Measurements from ENCODE around the gene FAM120A. TPM values are rescaled to one million over a fixed set of nuclear protein-coding genes. Genes with fewer than 3 reads are reported as not detected.
A peak's percentile ranks its signal among the peaks of the same experiment; 100 is the strongest.

The FAM120A gene
- total and polyA plus RNA-seq, 7 donors = 37.9 to 126 (median 70.1) TPM

DNA sequence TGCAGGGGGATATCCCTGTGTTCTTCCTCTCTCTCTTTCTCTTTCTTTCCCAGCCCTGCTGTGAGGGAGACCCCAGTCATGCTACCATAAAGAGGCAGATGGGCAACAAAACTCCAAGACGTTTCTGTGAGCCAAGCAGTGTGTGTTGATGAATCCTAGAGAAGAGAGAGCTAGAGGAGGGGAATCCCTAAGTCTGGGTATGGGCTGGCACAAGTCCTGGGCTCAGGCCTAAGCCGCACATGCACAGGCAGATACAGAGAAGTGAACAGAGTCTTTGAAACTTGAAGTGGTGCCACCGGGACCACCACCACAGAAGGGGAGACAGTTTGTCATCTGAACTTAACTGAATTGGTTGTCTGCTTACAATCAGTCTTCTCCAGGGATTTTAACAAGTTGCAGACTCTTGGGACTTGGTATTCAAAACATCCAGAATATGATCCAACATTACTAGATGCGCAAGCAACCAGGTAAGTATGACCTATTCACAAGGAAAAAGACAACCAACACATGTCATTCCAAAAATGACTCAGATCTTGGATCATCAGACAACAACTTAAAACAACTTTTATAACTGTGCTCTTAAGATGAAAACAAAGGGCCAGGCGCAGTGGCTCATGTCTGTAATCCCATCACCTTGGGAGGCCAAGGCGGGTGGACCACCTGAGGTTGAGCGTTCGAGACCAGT is 10.4 kb upstream of the FAM120A start:
- ATAC-seq (no peak), DNase-seq (no peak)
- Histone ChIP-seq H3K36me3 (ENCODE audit: insufficient read depth in 1 of 2, low read depth in 1 of 2) (peaks cover 4 to 10% of the 10 kb centered on the region in 2 donors), H3K9me3 (no peaks in the 10 kb centered on the region), H3K27me3 (ENCODE audit: insufficient read depth in 3 of 3, low read length in 2 of 3) (no peaks in the 10 kb centered on the region), H3K4me3 (no peak overlapping the region), H3K4me1 (no peaks in the 10 kb centered on the region), H3K27ac (no peak overlapping the region)
- intact Hi-C loops (cut with DNase I) = no loop called here
- 87 to 93% (median 93%) methylated on average over 8 of the region's 8 CpGs for WGBS, 3 donors
- no peak for TF ChIP-seq CTCF (IDR thresholded peaks at IDR 0.05)

GRCh38 chr9:93446073-93446472 is 5.4 kb upstream of the FAM120A start:
- WGBS, 3 donors = 65 to 77% (median 74%) methylated on average over 3 of the region's 3 CpGs
- Histone ChIP-seq H3K27me3 (ENCODE audit: insufficient read depth in 3 of 3, low read length in 2 of 3) (no peaks in the 10 kb centered on the region), H3K27ac (no peak overlapping the region), H3K36me3 (ENCODE audit: insufficient read depth in 1 of 2, low read depth in 1 of 2) (peaks cover 12 to 48% of the 10 kb centered on the region in 2 donors), H3K4me1 (peaks cover 8% of the 10 kb centered on the region), H3K4me3 (no peak overlapping the region), H3K9me3 (no peaks in the 10 kb centered on the region)
- intact Hi-C loops (cut with DNase I) = no loop called here
- DNase-seq (no peak), ATAC-seq (no peak)
- no peak for TF ChIP-seq CTCF (IDR thresholded peaks at IDR 0.05)

GRCh38 chr9:93447655-93448054 is 3.8 kb upstream of the FAM120A start:
- WGBS, 3 donors = 83 to 94% (median 93%) methylated on average over 4 of the region's 4 CpGs
- H3K27me3 ChIP-seq (ENCODE audit: insufficient read depth in 3 of 3, low read length in 2 of 3) = no peaks in the 10 kb centered on the region
- H3K9me3 ChIP-seq = no peaks in the 10 kb centered on the region
- no peak for ATAC-seq
- no peak for TF ChIP-seq CTCF (IDR thresholded peaks at IDR 0.05)
- intact Hi-C loops (cut with DNase I) = no loop called here
- peaks cover 12 to 48% of the 10 kb centered on the region in 2 donors for H3K36me3 ChIP-seq (ENCODE audit: insufficient read depth in 1 of 2, low read depth in 1 of 2)
- peaks cover 8% of the 10 kb centered on the region for H3K4me1 ChIP-seq
- H3K27ac ChIP-seq = no peak overlapping the region
- DNase-seq = no peak
- no peak overlapping the region for H3K4me3 ChIP-seq

- peak overlapping the region; percentile 98 for H3K27ac ChIP-seq
- H3K9me3 ChIP-seq = no peaks in the 10 kb centered on the region
- no peaks in the 10 kb centered on the region for H3K27me3 ChIP-seq (ENCODE audit: insufficient read depth in 3 of 3, low read length in 2 of 3)
- peak; percentile 34 for TF ChIP-seq CTCF (IDR thresholded peaks at IDR 0.05)
- intact Hi-C loops (cut with DNase I) = loop anchor here (5.0 to 10.0 kb wide), 4 partner anchors 80 to 1863 kb away; partner anchors contain the start of genes CARD19 (in 1 of the 2) and FANCC (in 1 of the 2)
- 0 to 1% (median 1%) methylated on average over 56 to 89 of the region's 92 CpGs for WGBS, 3 donors
- peak; percentile 64 to 84 for DNase-seq
- peak overlapping the region; percentile 80 for H3K4me3 ChIP-seq
- H3K4me1 ChIP-seq = peaks cover 39% of the 10 kb centered on the region
- ATAC-seq = peak; percentile 57 to 64 (median 59)
- peaks cover 4 to 31% of the 10 kb centered on the region in 2 donors for H3K36me3 ChIP-seq (ENCODE audit: insufficient read depth in 1 of 2, low read depth in 1 of 2)
These were observed 594 bp downstream of the FAM120A start for GRCh38 chr9:93451849-93452709.

All from psoas muscle (tissue), 8 donors.